ENCODE results near the gene KIRREL3.
A peak's percentile ranks its signal among the peaks of the same experiment; 100 is the strongest.

The KIRREL3 gene

DNA sequence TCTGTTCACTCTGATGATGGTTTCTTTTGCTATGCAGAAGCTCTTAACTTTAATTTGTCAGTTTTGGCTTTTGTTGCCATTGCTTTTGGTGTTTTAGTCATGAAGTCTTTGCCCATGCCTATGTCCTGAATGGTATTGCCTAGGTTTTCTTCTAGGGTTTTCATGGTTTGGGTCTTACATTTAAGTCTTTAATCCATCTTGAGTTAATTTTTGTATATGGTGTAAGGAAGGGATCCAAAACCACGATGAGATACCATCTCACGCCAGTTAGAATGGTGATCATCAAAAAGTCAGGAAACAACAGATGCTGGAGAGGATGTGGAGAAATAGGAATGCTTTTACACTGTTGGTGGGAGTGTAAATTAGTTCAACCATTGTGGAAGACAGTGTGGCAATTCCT is 48.0 kb downstream of the KIRREL3 start:
- DNase-seq = peak; percentile 35

DNA sequence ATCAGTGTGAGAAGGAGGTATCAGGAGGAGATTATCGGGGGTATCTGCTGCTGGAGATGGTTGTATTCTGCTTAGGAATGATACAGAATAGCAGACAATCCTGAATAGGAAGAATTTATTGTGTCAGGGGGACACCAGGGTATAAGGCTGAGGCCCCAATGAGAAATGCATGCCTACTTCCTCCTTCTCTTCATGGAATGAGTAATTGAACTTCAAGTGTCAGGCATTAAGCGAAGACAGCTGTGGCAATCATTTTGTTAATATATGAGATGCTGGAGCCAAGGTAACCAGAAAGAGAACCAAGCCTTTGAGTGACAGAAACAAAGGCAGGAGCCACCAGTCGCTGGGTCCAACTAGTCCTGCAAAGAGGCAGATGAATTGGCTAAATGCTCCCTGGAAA is 49.1 kb downstream of the KIRREL3 start:
- DNase-seq = no peak

DNA sequence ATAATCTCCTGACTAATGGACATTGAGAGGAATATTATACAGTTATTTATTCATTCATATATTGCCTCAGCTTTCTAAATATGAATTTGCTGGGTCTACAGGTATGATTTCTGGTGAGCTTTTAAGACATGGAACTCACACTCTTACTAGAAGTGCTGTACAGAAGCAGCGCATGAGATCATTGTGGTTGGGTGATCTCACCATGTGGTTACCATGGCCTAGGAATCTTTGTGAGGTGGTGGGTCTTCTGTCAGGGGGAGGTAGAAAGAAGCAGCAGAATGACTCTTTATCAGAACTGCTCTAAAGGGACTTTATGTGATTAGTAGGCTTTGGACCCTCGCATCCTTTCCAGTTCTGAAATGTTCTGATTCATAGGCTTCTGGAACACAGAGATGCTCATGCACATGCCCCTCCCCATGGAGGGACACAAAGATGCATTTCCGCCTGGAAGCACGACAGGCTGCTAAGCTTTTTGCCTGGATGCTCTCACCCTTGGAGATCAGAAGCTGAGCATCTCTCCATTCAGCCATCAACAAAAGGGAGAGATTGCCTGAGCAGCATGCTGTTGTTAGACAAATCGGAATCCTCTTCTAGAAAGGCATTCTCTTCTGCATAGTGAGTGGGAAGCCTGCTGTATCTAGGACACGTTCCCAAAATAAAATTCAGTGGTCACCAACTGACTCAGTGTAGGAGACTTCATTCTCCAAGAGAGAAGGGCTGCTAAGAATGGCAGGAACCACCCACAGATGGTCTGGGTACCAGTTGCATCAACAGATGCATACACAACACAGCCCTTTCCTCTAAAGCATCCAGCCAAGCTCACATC is 51.3 kb downstream of the KIRREL3 start:
- peak; percentile 80 for DNase-seq

DNA sequence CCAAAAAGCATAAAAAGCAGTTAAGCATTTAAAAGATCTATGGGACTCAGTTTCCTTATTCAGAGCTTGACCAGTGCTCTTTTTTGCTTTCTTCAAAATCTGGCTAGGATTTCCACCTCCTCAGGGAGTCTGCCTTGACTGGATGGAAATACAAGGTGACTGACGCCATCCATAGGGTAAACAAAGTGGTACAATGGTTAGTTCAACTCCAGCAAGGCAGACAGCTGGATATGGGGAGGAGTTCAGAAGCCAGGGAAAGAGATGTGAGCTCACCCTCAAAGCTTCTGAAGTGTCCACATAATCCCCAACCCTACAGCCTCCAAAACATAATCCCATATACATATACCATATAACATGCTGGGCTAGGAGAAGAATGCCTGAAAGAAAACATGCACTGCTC is 52.0 kb downstream of the KIRREL3 start:
- peak; percentile 51 for DNase-seq

DNA sequence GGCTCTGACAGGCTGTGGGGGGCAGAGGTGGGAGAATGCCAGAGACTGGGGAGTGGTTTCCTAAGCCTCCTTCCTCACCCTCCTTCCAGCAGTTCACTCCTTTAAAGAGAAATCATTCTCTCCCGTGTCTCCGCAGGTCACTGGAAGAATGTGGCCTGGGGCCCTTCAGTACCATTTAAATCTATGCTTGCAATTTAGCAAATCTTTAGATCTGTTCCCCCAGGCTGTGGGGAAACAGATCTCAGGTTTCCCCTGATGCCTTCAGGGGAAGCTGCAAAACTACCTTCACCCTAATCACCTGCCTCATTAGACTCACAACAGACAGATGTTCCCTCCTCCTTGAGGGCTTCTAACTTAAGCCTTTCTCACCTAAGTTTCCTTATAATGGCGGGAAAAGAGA is 55.3 kb downstream of the KIRREL3 start:
- no peak for DNase-seq

DNA sequence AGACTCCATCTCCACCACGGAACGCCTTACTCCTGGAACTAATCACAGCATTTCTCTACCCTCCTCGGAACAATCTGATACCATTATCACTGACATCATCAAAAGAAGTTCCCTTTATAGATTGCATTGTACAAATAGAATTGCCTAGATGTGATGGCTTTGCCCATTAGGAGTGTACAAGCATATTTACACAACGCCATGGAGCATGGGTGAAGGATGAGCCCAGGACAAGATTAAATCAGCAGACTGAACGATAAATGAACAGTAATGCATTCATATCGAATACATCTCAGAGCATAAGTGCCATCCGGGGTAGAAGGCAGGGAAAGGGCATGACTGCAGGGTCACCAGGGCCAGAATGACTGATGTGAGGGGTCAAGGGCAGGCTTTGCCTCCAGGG is 57.3 kb downstream of the KIRREL3 start:
- no peak for DNase-seq

DNA sequence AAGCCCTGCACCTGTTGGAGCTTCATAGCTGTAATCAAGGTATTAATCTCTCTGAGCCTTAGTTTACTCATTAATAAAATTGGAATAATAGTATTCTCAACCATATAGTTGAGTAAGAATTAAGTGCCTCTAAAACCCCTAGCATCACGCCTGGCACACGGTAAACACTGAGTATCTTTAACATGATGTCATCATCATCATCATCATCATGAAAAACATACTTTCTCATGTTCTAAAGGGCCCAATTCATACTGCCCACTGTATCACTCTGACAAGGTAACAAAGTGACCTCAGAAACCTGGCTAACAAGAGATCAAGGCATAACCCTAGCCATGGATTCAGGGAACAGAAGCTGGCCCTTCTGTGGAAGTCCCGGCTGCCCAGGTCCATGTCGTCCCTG is 58.4 kb downstream of the KIRREL3 start:
- DNase-seq = no peak

DNA sequence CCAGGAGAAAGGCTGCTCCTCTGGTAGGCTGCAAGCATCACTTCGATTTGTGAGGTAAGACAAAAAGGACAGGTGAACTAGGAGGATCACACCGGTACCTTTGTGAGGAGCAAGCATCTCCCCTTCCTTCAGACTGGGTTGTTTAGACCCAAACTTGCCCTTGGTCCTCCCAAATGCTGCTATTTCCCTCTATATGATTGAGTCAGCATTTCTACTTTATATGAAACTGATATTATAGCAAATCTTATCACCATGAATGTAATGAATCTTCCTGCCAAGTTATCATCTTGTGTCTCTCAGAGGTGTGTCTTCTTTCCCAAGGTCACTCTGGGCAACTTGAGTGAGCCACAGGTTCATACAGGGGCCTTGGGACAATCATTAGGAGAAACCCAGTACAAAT is 61.0 kb downstream of the KIRREL3 start:
- DNase-seq = no peak

DNA sequence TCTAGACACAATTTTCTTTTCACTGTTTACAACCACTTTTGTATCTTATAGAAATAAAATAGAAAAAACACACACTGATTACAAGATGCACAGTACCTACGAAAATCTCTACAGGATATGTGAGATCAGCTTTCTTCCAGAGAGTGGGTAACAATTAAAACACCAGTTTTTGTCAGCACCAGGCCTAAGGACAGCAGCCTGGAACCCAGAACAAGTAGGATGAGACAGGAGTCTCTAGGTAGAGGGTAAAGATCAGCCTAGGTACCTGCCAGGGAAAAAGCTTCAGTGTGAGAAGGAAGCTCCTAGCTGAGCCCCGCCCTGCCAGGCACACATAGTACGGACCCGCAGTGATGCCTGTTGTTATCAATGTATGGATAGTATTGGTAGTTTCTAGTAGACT is 61.9 kb downstream of the KIRREL3 start:
- DNase-seq = no peak

DNA sequence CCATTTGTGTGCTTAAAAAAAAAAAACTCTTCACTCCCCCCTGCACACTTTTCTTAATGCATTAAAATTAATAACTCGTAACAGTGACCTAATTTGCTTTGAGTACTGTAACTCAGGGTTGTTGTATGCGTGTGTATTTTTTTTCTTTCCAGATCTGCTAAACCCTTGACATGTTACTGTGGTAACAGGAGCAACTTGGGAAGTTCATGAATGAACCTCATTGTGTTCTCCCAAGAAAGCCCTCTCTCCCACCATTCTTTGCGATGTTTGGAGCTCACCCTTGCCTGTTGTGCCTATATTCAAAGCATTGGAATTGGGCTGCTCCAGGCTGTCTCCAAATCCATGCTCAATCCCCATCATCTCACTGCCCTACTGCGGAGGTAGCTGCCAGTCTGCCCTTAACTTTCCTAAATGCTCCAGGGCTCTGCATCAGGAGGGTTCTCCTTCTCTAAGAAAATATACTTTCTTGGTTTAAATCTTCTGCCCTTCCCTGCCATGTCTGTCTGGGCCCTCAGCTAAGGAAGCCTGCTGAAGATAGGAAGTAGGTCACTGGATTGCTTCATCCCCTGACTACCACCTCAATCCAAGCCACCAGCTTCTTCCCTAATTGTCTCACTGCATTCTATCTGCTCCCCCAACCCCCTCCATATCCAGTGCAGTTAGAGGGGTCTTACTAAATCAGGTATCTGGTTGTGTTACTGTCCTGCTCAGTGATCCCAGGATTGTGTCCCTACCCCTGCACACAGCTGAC is 70.3 kb downstream of the KIRREL3 start:
- peak; percentile 36 for DNase-seq

DNA sequence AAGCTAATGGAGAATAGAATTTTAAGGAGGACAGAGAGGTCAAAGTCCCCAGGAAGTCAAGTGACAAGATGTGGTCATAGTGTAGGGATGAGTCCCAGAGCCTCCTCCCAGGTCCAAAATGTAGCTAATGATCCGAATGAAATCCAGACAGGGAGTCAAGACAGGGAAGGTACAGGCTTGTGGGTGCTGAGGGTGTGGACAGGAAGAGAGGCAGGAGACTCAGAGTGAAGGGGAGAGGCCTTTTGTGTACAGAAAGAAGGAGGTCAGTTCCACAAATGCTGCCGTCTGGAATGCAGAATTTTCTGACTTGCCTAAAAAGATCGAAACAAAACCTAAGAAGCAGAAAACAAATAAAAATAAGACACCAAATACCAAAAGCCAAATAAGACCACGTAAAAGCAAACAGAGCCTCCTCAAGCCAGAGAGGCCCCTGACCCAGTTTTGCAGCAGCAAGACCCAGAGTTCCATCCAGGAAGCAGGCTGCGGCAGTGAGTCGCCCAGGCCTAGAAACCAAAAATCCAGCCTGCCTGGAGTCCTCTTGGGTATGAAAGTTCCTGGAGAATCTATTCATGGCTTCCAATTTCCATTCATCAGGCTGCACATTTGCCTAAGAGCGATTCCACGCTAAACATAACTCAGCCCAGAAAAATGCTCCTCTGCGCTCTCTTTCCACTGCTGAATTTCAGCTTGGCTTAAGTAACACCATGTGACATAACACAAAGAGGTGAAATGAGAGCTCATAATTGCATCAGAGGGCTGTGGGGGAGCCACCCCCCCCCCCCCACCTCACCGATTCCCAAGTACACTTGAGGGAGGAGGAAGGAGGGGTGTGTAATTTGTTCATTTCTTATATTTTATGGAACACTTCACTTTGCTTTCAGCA is 71.2 kb downstream of the KIRREL3 start:
- DNase-seq = peak; percentile 94

DNA sequence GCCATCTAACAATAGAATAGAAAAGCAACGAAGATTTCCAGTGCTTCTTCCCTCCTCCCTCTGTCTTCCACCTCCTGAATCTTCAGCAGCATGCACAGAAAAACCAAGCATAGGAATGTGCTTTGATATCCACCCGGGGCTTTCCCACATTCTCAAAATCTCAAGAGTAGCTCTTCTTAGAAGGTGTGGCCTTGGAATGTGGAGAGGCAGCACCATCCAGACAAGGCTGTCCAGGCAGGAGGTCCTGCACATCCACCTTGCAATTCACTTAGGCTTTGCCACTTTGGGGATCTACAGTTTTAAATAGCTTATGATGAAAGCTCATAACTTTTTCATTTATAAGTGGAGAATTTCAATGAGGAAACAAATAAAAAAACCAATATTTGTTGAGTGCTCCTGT is 72.9 kb downstream of the KIRREL3 start:
- peak; percentile 50 for DNase-seq

DNA sequence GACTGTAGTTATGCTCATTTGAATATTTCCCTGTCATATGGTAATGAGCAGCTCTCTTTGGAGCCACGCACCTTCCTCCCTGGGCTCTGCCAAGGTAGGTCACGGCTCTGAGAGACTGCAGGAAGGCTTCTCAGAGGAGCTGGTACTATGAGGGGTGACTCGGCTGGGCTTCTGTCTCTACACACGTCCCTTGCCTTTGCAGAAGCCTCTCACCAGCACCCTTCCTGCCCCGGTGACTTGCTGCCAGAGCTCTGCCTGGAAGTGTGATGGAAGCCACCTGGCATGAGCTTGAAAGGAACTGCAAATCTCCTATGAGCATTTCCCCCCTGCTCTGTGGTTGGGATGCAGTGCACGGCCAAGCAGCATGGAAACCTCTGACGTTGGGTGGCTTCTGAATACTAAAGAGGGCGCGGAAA is 74.2 kb downstream of the KIRREL3 start:
- DNase-seq = no peak

DNA sequence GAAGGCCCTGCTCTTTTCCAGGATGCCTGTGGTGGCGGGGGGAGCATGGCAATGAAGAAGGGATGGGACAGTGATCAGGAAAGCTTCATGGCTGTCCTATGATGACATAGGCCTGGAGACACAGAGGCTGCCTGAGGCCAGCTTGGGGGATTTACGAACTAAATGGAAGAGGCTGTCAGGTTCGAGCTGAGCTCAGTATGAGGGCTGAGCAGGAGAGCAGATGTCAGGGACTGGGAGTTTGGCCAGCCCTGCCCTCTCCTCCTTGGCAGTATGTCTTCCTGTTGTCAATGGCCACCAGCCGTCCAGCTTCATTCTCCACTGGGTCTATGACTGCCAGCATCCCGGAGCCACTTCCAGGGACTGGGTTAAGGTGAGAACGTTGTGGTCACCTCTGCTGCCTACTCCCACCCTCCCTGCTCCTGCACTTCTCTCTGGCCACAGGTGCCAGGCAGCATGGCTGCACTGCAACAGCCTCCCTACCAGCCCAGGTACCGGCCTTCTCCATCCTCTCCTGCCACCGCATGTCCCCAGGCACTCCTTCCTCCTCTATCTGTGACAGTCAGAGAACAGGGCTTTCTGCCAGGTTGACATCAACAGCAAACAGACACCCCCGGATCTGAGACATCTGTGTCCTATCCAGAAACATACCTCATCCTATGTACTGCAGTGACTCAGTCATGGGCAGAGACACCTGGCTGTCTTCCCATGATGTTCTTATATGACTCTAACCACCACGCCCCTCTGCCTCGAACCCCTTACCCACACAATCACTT is 75.1 kb downstream of the KIRREL3 start:
- no peak for DNase-seq

DNA sequence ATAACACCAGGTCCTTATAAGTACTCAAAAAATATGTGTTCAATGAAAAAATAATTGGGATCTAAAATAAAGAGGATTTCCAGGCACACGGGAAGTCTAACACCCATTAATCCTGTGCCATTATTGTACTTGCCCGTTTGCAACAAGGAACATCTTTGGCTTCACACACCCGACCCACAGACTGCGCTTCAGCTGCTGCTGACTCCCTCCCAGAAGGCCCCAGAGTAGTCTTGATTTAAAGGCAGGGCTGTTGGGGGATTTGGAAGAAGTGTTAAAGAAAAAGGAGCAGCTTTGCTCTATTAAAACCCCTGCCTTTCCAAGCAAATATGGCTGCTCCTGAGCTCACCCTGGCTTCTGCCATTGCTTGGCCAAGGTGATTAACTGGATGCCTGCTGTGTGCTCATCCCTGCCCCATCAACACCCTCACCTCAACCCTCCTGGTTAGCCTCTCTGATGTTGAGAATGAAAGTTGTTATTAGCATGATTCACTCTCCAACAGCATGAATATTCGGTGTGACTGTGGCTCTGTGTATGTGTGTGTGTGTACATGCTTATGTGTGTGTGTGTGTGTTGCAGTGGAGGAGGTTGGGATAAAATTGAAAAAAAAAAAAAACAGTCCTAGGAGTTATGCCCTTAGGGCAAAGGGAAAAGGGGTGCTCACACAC is 76.1 kb downstream of the KIRREL3 start:
- no peak for DNase-seq

DNA sequence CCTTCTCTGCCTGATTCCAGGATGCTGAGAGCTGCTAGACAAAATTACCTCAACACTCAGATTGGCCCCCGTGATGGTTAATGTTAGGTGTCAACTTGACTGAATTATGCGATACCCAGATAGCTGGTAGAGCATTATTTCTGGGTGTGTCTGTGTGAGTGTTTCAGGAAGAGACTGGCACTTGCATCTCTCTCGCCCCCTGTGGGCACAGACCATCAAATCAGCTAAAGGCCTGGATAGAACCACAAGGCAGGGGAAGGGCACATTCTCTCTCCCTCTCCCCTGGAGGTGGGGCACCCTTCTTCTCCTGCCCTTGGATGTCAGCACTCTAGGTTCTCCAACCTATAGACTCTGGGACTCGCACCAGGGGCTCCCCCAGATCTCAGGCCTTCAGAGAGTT is 79.7 kb downstream of the KIRREL3 start:
- DNase-seq = no peak

DNA sequence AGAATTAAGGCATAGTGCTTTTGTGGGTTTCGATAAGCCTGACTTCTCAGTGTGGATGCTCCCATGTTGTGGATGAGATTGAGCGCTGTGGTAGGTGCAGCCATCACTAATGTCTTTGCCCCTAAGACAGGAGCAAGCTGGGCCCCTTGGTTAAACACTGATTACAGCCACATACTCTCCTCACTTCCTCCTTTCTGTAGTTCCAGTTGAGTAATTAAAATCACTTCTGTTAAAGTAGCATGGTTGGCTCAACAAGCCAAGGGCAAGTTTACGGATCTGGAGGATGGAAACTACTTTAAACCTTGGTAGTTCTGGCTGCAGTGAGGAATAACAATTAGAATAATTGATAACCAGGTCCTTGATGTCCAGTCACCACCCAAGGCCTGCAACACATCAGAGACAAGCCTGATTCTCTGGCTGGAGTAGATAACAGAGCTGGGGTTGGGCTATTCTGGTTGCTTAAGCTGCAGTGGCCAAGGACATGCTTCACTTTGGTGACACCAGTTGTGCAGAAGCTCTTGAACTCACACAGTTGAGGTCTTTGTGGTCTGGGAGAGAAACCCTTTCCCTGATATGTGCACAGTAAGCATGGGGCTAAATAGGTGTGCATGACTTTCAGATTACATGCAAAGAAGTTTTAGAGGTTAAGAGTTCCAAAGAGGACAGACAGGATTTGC is 81.3 kb downstream of the KIRREL3 start:
- DNase-seq = no peak

DNA sequence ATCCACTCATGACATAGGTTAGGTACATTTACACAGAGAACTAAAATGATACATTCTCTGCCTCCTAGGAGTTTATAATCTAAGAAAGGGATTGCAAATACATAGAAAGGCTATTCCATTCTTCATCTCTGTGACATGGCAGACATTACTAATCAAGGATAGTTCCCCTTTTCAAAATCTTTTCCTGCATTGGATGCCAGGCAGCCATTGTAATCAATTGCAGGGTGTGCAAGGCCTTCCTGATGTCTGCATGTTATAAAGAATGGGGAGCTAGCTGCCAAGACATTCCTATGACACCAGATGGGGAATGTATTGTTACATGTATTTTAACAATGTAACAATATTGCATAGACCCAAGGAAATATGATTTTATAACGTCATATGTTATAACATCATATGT is 82.0 kb downstream of the KIRREL3 start:
- peak; percentile 87 for DNase-seq

DNA sequence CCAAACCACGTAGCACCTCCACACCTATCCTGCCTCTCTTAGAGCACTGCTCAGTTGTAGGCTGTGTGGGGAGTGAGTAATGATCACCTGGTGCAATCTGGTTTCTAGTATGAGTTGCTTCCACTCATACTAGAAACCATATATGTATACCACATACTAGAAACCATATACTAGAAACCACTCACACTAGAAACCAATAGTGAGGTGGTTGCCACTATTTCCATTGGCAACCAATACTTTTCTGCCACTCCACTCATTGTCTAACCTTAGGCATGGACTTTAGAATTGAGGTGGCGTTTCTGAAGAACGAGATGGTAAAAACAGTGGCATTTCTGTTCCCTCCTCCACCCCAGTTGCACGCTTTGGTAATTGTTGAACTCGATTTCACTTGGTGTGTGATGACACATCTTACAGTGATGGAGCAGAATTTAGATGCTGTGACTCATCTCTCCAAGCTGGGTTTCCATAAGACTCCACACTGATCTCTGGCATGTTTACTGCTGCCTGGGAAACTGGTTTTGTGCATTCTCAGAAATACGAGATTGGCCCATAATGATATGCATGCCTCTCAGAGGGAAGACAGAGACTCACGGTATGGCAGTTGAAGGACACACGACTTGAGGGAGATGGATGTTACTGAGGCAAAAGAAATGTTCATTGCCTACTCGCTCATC is 82.9 kb downstream of the KIRREL3 start:
- DNase-seq = peak; percentile 99

DNA sequence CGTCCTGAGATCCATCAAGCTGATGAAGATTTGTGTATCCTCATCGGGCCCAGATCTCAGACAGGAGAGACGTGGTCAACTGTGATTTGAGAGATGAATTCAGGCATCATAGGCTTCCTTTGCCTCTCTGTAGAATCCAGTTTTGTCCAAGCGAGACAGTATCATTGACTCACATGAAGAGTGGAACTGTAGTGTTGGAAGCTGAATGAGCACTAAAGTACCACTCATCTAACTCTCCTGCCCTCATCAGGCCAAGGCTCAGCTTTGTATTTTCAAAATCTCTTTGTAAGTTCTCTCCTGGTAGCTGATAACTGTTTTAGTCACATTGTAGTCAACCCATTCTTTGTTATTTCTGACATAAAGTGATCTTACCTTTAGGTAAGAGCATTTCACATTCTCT is 85.1 kb downstream of the KIRREL3 start:
- DNase-seq = peak; percentile 42

DNA sequence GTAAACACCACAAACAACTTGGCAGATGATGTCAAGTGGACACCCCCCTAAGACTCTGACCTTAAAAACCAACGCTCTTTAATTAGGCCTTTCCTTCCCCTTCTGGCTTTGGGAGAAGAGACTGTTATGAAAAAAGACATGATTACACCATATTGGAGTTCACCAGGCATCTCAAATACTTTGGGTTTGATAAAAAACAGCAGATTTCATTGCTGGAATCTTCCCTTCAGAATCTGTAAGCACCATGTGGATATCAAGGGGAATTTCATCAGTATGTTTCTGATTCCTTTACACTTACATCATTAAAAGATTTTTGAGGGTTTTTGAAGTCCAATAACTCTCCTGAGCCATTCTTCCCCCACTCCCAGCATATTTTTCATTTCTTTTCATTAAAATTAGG is 85.6 kb downstream of the KIRREL3 start:
- DNase-seq = peak; percentile 91

Measured in fibroblast of skin of scalp (primary cell).